Esophagus muscularis mucosa (tissue), 4 donors: Measurements from ENCODE around the gene SIRT1. TPM values are rescaled to one million over a fixed set of nuclear protein-coding genes. Genes with fewer than 3 reads are reported as not detected.

Source experiments
- DNase-seq: peaks from one replicate; pipeline ENCODE4 v3.0.0-alpha.2; 2017; ENCODE audit errors: extremely low spot score
- H3K27ac ChIP-seq, 4 donors: fragments of 200-600 bp; sonication (generic); replicated peaks in 1 of 4; 1 replicate in 3 of 4; 2 replicates in 1 of 4; pipeline ENCODE4 v1.5.1; 2016 to 2019; ENCODE audit warnings: mild to moderate bottlenecking in 1 of 4
- H3K27me3 ChIP-seq, 4 donors: fragments of 200-600 bp; sonication (generic); one replicate each; pipeline versions ENCODE4 v1.5.1 to v1.6.0; 2016 to 2019
- H3K36me3 ChIP-seq, 4 donors: fragments of 200-600 bp; sonication (generic); one replicate each; pipeline ENCODE4 v1.5.1; 2016 to 2019
- H3K4me1 ChIP-seq, 4 donors: fragments of 200-600 bp; sonication (generic); one replicate each; pipeline ENCODE4 v1.5.1; 2016 to 2019
- H3K4me3 ChIP-seq, 4 donors: fragments of 200-600 bp; sonication (generic); 1 replicate in 2 of 4; 2 replicates in 2 of 4; pipeline ENCODE4 v1.5.1; 2016 to 2019; ENCODE audit warnings: mild to moderate bottlenecking in 4 of 4, moderate library complexity in 1 of 4
- H3K9me3 ChIP-seq, 4 donors: fragments of 200-600 bp; sonication (generic); 1 replicate in 3 of 4; 2 replicates in 1 of 4; pipeline ENCODE4 v1.5.1; 2016 to 2019
- CTCF ChIP-seq, 3 experiments: fragments of 200-600 bp in 2 of 3; fragments of 450-650 bp in 1 of 3; sonication (generic) in 2 of 3; IDR thresholded peaks; one replicate each; pipeline ENCODE4 v1.5.1; 2017 to 2019; ENCODE audit warnings: antibody characterized with exemption in 3 of 3, mild to moderate bottlenecking in 2 of 3, moderate library complexity in 1 of 3
- EP300 ChIP-seq: sonication (generic); formaldehyde crosslinking; IDR thresholded peaks from one replicate; pipeline ENCODE4 v1.6.1; 2017; ENCODE audit warnings: antibody characterized with exemption
- POLR2A ChIP-seq: fragments of 450-650 bp; IDR thresholded peaks from one replicate; pipeline ENCODE4 v1.6.1; 2017; ENCODE audit warnings: antibody characterized with exemption, moderate library complexity, mild to moderate bottlenecking, low read depth
- POLR2AphosphoS5 ChIP-seq, 2 donors: sonication (generic); formaldehyde crosslinking; IDR thresholded peaks; one replicate each; pipeline ENCODE4 v1.6.1; 2017; ENCODE audit warnings: antibody characterized with exemption in 2 of 2
- WGBS: methylation state at CpG from one replicate; pipeline ENCODE4 v1.1.5; 2018; 5-methylcytosine and 5-hydroxymethylcytosine counted together
- intact Hi-C: fragments of 100-400 bp; cut with DNase I; formaldehyde crosslinking; loops from one replicate; pipeline ENCODE4 v1.15.1; 2023
- total RNA-seq, 4 donors: library from RNA; depleted of rRNA; stranded (reverse); fragments of >200 nt; gene quantifications; one replicate each; pipeline versions ENCODE4 v1.1.0 to v1.2.1, GENCODE V29; 2016

SIRT1 gene
- total RNA-seq, 4 donors from 2014 or later = 23.7 to 30.3 (median 29.2) TPM

GRCh38 chr10:67878133-67878532, 6.3 kb upstream of the SIRT1 start:
- DNase-seq = no peak
- no peaks in the 10 kb centered on the region for H3K36me3 ChIP-seq
- no peaks in the 10 kb centered on the region for H3K27me3 ChIP-seq
- no peaks in the 10 kb centered on the region for H3K9me3 ChIP-seq
- H3K4me1 ChIP-seq = no peaks in the 10 kb centered on the region
- no peak overlapping the region for H3K4me3 ChIP-seq
- TF ChIP-seq POLR2A = no peak
- TF ChIP-seq EP300 = no peak
- TF ChIP-seq POLR2AphosphoS5 (IDR thresholded peaks at IDR 0.05) = no peak
- no peak for TF ChIP-seq CTCF (IDR thresholded peaks at IDR 0.05)
- intact Hi-C loops = no loop called here
- 93% methylated on average over 7 of the region's 7 CpGs for WGBS
- H3K27ac ChIP-seq = no peak overlapping the region

GRCh38 chr10:67883710-67884312, 645 bp upstream of the SIRT1 start:
- 19% methylated on average over 13 of the region's 13 CpGs for WGBS
- Histone ChIP-seq H3K4me1 (peaks cover 19 to 33% (median 28%) of the 10 kb centered on the region in 4 donors), H3K27ac (peak overlapping the region; percentile 92 to 99 (median 96)), H3K4me3 (peak overlapping the region; percentile 80 to 93 (median 86)), H3K9me3 (no peaks in the 10 kb centered on the region), H3K27me3 (no peaks in the 10 kb centered on the region), H3K36me3 (peaks cover 9 to 21% (median 15%) of the 10 kb centered on the region in 4 donors)
- intact Hi-C loops = no loop called here
- TF ChIP-seq EP300 (no peak), POLR2A (no peak), CTCF (IDR thresholded peaks at IDR 0.05) (no peak), POLR2AphosphoS5 (IDR thresholded peaks at IDR 0.05) (no peak)
- peak; percentile 55 for DNase-seq

GRCh38 chr10:67884842-67885670, 600 bp downstream of the SIRT1 start:
- TF ChIP-seq CTCF (IDR thresholded peaks at IDR 0.05) = peak in 2 of 3 experiments; percentile 1 to 10
- peak in 1 of 2 donors; percentile 53 for TF ChIP-seq POLR2AphosphoS5 (IDR thresholded peaks at IDR 0.05)
- TF ChIP-seq EP300 = no peak
- TF ChIP-seq POLR2A = no peak
- peaks cover 19 to 45% (median 40%) of the 10 kb centered on the region in 4 donors for H3K4me1 ChIP-seq
- WGBS = 1% methylated on average over 22 of the region's 73 CpGs
- H3K36me3 ChIP-seq = peaks cover 14 to 33% (median 27%) of the 10 kb centered on the region in 4 donors
- H3K27me3 ChIP-seq = no peaks in the 10 kb centered on the region
- DNase-seq = peak; percentile 94
- peak overlapping the region; percentile 80 to 93 (median 86) for H3K4me3 ChIP-seq
- peak overlapping the region; percentile 92 to 99 (median 96) for H3K27ac ChIP-seq
- H3K9me3 ChIP-seq = no peaks in the 10 kb centered on the region
- intact Hi-C loops = no loop called here

GRCh38 chr10:67893637-67894036, 9.2 kb downstream of the SIRT1 start:
- intact Hi-C loops = no loop called here
- Histone ChIP-seq H3K27me3 (no peaks in the 10 kb centered on the region), H3K4me3 (no peak overlapping the region), H3K36me3 (peaks cover 43 to 99% (median 83%) of the 10 kb centered on the region in 4 donors), H3K4me1 (peaks cover 0 to 19% (median 14%) of the 10 kb centered on the region in 4 donors), H3K27ac (no peak overlapping the region), H3K9me3 (no peaks in the 10 kb centered on the region)
- WGBS = 93% methylated on average over 13 of the region's 14 CpGs
- TF ChIP-seq POLR2AphosphoS5 (IDR thresholded peaks at IDR 0.05) (no peak), EP300 (no peak), CTCF (IDR thresholded peaks at IDR 0.05) (no peak)
- no peak for DNase-seq
